HG02678 (cell line): Measurements from ENCODE around the gene KCNJ12.
"Not testable (repeated sequence)": the region's sequence is repeated elsewhere in the genome, so short reads cannot be mapped to it uniquely, and the experiment has no call there.

ENCODE experiments used
- ATAC-seq: cut with Tn5 transposase; IDR thresholded peaks from one replicate; pipeline ENCODE4 v1.9.1; 2021; ENCODE audit warnings: mild to moderate bottlenecking, moderate library complexity; ENCODE audit not compliant: unreplicated experiment

KCNJ12 gene

DNA sequence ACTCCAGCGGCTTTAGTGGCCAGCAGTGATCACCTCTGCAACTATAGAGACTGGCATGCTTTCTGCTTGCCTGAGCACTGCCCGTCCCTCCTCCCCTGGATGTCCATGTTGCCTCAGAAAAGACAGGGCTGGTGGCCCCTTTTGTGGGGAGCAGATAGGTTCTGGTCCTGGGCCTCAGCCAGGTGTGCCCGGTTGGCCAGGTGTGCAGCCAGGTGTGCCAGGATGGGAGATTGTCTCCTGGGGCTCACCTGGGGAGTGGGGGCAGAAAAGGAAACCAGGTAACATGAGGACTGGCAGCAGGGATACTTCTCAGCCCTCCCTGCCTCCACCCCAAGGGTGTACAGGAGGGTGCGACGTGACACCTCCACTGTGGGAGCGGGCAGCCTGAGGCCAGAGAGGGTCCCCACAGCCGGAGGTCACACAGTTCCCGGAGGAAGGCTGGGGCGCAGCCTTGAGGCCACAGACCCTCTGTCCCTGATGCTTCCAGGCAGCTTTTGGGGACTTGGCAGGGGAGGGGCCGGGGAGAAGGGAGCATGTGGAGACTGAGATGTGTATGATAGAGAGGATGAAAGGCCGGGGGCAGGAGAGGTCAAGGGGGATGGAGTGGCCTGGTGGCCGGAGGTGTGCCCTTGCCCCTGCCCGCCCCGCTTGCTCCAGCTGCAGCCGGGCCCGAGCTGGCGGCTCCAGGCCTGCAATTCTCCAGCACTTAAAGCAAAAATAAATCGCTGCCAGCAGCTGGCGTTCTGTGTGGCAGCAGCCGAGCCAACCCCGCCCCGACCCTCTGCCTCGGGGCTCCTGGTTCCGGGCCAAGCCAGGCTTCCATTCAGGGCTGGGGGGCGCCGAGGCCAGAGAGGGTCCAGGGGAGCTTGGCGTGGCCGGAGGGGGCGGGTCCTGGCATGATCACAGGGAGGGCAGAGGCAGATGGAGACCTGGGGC is 6.7 kb downstream of the KCNJ12 start:
- ATAC-seq, result no peak

- ATAC-seq, result no peak
These were observed 9.2 kb downstream of the KCNJ12 start for GRCh38 chr17:21385281-21385845.

- no peak for ATAC-seq
These were observed 11.5 kb downstream of the KCNJ12 start for GRCh38 chr17:21387616-21388015.

- ATAC-seq, result no peak
These were observed 11.9 kb downstream of the KCNJ12 start for GRCh38 chr17:21388066-21388465.

GRCh38 chr17:21388944-21389343 is 12.8 kb downstream of the KCNJ12 start:
- no peak for ATAC-seq

DNA sequence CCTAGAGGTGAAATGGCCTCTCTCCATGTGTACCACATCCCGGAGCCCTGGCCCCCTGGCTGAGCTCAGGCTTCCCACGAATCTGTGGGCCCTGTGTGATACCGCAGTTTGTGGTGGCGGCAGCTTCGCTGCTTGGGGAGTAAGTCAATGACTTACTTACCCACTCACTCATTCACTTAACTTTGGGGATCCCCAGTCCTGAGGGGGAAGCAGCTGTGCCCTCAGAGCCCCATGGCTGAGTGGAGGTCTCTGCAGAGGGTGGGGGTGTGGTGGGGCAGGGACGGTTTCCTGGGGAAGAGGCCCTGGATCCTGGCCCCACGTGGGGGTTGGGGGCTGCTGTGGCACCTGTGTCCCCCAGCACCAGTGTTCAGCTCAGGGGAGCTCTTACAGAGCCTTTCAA is 13.2 kb downstream of the KCNJ12 start:
- ATAC-seq, result no peak

GRCh38 chr17:21390294-21390693 is 14.1 kb downstream of the KCNJ12 start:
- ATAC-seq, result no peak

- ATAC-seq, result no peak
These were observed 16.1 kb downstream of the KCNJ12 start for GRCh38 chr17:21392266-21392665.

GRCh38 chr17:21394265-21394664 is 18.1 kb downstream of the KCNJ12 start:
- ATAC-seq, result no peak

GRCh38 chr17:21395764-21396163 is 19.6 kb downstream of the KCNJ12 start:
- no peak for ATAC-seq

DNA sequence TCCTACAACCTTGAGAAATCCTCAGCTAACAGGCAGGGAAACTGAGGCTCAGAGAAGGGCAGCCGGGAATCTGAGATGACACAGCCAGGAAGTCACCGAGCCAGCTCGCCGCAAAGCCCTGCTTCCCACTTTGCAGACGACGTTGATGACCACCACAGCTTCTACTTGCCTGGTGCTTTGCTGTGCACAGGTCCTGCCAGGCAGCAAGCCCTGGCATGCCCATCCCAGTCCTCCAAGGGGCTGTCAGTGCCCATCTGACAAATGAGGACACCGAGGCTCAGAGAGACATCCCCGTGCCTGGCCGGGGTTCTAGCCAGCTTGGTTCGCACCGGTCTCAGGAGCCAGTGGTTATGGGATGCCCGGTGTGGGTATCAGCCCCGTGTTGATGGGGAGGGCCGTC is 20.1 kb downstream of the KCNJ12 start:
- no peak for ATAC-seq

- no peak for ATAC-seq
These were observed 21.4 kb downstream of the KCNJ12 start for GRCh38 chr17:21397341-21398190.

- no peak for ATAC-seq
These were observed 23.5 kb downstream of the KCNJ12 start for GRCh38 chr17:21399474-21400186.

- not testable (repeated sequence) for ATAC-seq
These were observed 24.0 kb downstream of the KCNJ12 start for GRCh38 chr17:21400187-21400569.

- ATAC-seq, result no peak
These were observed 24.8 kb downstream of the KCNJ12 start for GRCh38 chr17:21400816-21401593.

GRCh38 chr17:21402166-21402571 is 26.0 kb downstream of the KCNJ12 start:
- ATAC-seq, result not testable (repeated sequence)

DNA sequence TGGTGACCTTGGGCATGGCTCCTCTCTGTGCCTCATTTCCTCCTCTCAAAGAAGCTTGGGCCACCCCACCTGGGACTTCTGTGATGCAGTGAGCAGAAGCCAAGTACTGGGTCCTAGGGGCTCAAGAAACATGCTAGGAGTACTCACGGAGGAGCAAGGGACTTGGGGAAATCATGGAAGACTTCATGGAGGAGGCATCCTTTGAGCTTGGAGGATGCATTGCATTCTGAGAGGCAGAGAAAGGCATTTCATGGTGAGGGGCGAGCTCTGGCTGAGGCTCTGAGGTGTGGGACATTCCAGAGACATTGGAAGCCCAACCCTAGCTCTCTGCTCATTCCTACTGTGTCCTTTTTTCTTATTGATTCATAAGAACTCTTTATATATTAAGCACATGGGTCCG is 26.8 kb downstream of the KCNJ12 start:
- not testable (repeated sequence) for ATAC-seq

GRCh38 chr17:21404106-21404505 is 27.9 kb downstream of the KCNJ12 start:
- ATAC-seq, result not testable (repeated sequence)

DNA sequence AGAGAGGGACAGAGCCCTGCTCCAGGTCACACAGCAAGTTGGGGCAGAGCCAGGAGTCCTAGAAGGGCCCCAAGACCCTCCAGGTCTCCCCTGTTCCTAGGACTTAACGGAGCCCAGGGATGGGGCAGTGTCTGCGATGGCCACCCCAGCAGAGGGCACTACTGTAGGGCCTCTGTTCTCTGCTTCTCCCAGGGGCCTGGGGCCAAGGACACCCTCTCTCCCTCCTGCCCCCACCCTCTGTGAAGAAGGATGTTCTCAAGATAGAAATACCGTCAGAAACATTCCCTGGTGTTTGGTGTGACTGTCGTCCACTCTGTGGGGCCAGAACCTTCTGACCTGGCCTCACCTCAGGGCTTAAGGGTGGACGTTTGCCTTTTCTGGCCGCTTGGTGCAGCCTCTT is 28.4 kb downstream of the KCNJ12 start:
- ATAC-seq, result not testable (repeated sequence)
